Pancreas (tissue), 10 donors: ENCODE data around the gene SFTA2. TPM values are rescaled to one million over a fixed set of nuclear protein-coding genes. Genes with fewer than 3 reads are reported as not detected.
A peak's percentile ranks its signal among the peaks of the same experiment; 100 is the strongest.

Experiments used
- ATAC-seq, 4 donors: fragments of 200-7000 bp; cut with Tn5 transposase; one replicate each; pipeline versions ENCODE4 v1.8.0 to v1.9.1; 2020; ENCODE audit warnings: mild to moderate bottlenecking in 4 of 4, moderate library complexity in 4 of 4
- DNase-seq, 6 donors: peaks; one replicate each; pipeline ENCODE4 v3.0.0-alpha.2; 2020
- FAIRE-seq: peaks from 2 replicates; lab custom pipeline; 2012; peaks lifted over from hg19 to GRCh38; lab: Jason Lieb, UNC
- H3K27ac ChIP-seq, 4 donors: fragments of 200-600 bp; sonication (generic); 1 replicate in 3 of 4; 2 replicates in 1 of 4; pipeline versions ENCODE4 v1.5.0 to v1.8.0; 2020
- H3K27me3 ChIP-seq, 4 donors: fragments of 200-600 bp; one replicate each; pipeline ENCODE4 v1.8.0; 2021
- H3K36me3 ChIP-seq, 3 donors: fragments of 200-600 bp; sonication (generic) in 1 of 3; one replicate each; pipeline versions ENCODE4 v1.5.0 to v1.8.0; 2020 to 2021
- H3K4me1 ChIP-seq, 3 donors: fragments of 200-600 bp; one replicate each; pipeline ENCODE4 v1.8.0; 2021
- H3K4me3 ChIP-seq, 4 donors: fragments of 200-600 bp; sonication (generic) in 2 of 4; one replicate each; pipeline versions ENCODE4 v1.5.0 to v1.8.0; 2020 to 2021
- H3K9me3 ChIP-seq, 4 donors: fragments of 200-600 bp; one replicate each; pipeline ENCODE4 v1.8.0; 2021
- WGBS, 2 donors: extraction: QIAGEN DNeasy Blood & Tissue Kit; methylation state at CpG; one replicate each; pipeline ENCODE4 v1.1.7; 2013; 5-methylcytosine and 5-hydroxymethylcytosine counted together
- intact Hi-C, 3 donors: fragments of 100-400 bp; cut with DNase I; formaldehyde crosslinking; loops; one replicate each; pipeline versions ENCODE4 v1.11.1 to v1.14.2; 2022
- polyA plus RNA-seq, 2 donors: library from polyadenylated mRNA; stranded (reverse); fragments of 200-250 nt; gene quantifications; one replicate each; pipeline ENCODE4 v1.2.3, GENCODE V29; 2013
- total RNA-seq, 6 donors: library from RNA; stranded (reverse); fragmentation: NEBNext Ultra II Directional in 4 of 6; extraction: Animal tissue kit (Norgen Biotek cat#: 25700) in 4 of 6; gene quantifications; one replicate each; pipeline versions ENCODE4 v1.2.1 to v1.2.4, GENCODE V29; 2021 to 2023
- TF ChIP-seq, protein P1 (sequence below), 4 donors: fragments of 200-600 bp; sonication (generic) in 3 of 4; IDR thresholded peaks; one replicate each; pipeline versions ENCODE4 v1.5.0 to v1.8.0; 2021; ENCODE audit warnings: antibody characterized with exemption in 4 of 4
- donor health status: healthy with polysubstance abuse.
- donor health status: DM: no; HTN: no; CAD: no; lungs with moderate emphysema.
- donor health status: DM: no; HTN: no; CAD: no.
- donor health status: control.
- donor health status: control.
- donor health status: Bipolar disorder and iron deficiency.
- donor health status: DM: yes; HTN: yes; CAD: no.
- donor health status: DM: no; HTN: no; CAD: no.
- donor health status: DM: no; HTN: no; CAD: no.
- donor health status: DM: yes; HTN: yes; CAD: no.

SFTA2 gene
- total and polyA plus RNA-seq, 8 donors, result 0.83 to 22.9 (median 3.1) TPM

DNA sequence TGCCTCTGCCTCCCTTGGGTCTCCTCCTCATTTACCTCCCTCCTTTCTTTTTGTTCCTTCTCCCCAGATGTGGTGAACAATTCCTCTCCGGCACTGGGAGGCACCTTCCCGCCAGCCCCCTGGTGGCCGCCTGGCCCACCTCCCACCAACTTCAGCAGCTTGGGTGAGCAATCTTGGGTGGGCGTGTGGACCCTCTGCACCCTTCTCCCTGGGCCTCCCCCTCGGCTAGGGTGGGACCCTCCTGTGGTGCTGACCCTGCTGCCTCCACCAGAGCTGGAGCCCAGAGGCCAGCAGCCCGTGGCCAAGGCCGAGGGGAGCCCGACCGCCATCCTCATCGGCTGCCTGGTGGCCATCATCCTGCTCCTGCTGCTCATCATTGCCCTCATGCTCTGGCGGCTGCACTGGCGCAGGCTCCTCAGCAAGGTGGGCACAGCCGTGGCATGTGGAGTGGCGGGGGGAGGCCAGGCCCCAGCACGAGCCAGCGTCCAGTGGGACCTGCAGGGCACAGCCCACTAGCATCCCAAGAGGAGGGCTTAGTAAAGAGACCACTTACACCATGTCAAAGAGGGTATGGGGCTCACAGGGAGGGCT lies 38.9 kb downstream of the SFTA2 start:
- Histone ChIP-seq H3K4me1 (peaks cover 0 to 1% (median 0%) of the 10 kb centered on the region in 3 donors), H3K27ac (no peak overlapping the region), H3K4me3 (no peak overlapping the region), H3K27me3 (no peaks in the 10 kb centered on the region), H3K36me3 (peaks cover 0 to 90% (median 37%) of the 10 kb centered on the region in 3 donors), H3K9me3 (no peaks in the 10 kb centered on the region)
- WGBS, 2 donors, result 89 to 91% methylated on average over 16 of the region's 16 CpGs
- FAIRE-seq, result no peak
- ATAC-seq, result no peak
- intact Hi-C loops, result no loop called here
- peak in 1 of 6 donors; percentile 32 for DNase-seq
- TF ChIP-seq, protein P1, sequence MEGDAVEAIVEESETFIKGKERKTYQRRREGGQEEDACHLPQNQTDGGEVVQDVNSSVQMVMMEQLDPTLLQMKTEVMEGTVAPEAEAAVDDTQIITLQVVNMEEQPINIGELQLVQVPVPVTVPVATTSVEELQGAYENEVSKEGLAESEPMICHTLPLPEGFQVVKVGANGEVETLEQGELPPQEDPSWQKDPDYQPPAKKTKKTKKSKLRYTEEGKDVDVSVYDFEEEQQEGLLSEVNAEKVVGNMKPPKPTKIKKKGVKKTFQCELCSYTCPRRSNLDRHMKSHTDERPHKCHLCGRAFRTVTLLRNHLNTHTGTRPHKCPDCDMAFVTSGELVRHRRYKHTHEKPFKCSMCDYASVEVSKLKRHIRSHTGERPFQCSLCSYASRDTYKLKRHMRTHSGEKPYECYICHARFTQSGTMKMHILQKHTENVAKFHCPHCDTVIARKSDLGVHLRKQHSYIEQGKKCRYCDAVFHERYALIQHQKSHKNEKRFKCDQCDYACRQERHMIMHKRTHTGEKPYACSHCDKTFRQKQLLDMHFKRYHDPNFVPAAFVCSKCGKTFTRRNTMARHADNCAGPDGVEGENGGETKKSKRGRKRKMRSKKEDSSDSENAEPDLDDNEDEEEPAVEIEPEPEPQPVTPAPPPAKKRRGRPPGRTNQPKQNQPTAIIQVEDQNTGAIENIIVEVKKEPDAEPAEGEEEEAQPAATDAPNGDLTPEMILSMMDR (IDR thresholded peaks at IDR 0.05), result no peak

DNA sequence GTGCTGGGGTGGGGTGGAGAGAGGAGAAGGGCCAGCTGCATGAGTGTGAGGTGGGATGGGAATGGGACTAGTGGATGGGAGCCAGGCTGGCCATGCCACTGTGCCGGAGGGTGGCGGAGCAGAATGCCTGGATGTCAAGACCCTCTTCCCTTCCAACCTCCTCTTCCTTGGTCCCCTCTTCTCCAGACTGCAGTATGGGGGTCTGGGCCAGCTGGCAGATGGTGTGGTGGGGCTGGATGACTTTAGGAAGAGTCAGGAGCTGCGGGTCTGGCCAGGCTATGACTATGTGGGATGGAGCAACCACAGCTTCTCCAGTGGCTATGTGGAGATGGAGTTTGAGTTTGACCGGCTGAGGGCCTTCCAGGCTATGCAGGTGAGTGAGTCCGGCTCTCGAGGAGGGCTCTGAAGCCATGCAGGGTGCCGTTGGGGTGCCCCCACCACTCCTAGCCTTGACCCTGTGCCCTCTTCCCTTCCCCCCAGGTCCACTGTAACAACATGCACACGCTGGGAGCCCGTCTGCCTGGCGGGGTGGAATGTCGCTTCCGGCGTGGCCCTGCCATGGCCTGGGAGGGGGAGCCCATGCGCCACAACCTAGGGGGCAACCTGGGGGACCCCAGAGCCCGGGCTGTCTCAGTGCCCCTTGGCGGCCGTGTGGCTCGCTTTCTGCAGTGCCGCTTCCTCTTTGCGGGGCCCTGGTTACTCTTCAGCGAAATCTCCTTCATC lies 40.0 kb downstream of the SFTA2 start:
- DNase-seq, result no peak
- WGBS, 2 donors, result 87 to 95% methylated on average over 21 of the region's 21 CpGs
- peaks cover 0 to 79% (median 27%) of the 10 kb centered on the region in 3 donors for H3K36me3 ChIP-seq

DNA sequence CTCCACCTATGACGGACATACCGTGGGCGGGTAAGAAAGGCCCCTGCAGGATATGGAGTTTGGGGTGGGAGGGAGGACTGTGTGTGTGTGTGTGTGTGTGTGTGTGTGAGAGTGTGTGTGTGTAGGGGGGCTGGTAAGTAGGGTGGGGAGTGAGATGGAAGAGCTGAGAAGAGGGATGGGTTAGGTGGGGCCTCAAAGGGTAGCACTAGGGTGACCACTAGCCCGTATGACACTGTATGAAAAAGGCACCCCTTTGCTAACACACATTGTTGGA lies 40.6 kb downstream of the SFTA2 start:
- H3K36me3 ChIP-seq, result peaks cover 0 to 73% (median 25%) of the 10 kb centered on the region in 3 donors
- ATAC-seq (no peak), FAIRE-seq (no peak), DNase-seq (no peak)
- H3K4me3 ChIP-seq, result no peak overlapping the region
- TF ChIP-seq, protein P1 (IDR thresholded peaks at IDR 0.05), result no peak
- no peaks in the 10 kb centered on the region for H3K9me3 ChIP-seq
- 92 to 93% methylated on average over 4 of the region's 4 CpGs for WGBS, 2 donors
- no peak overlapping the region for H3K27ac ChIP-seq
- intact Hi-C loops, result no loop called here
- peaks cover 8 to 12% (median 10%) of the 10 kb centered on the region in 3 donors for H3K4me1 ChIP-seq
- H3K27me3 ChIP-seq, result no peaks in the 10 kb centered on the region

More for the DNA sequence above, 40.0 kb downstream of the SFTA2 start:
- TF ChIP-seq, protein P1 (IDR thresholded peaks at IDR 0.05), result no peak
- intact Hi-C loops, result no loop called here
- Histone ChIP-seq H3K27ac (no peak overlapping the region), H3K9me3 (no peaks in the 10 kb centered on the region), H3K4me3 (no peak overlapping the region), H3K4me1 (peaks cover 4 to 8% (median 6%) of the 10 kb centered on the region in 3 donors), H3K27me3 (no peaks in the 10 kb centered on the region)
- ATAC-seq, result no peak
- no peak for FAIRE-seq

DNA sequence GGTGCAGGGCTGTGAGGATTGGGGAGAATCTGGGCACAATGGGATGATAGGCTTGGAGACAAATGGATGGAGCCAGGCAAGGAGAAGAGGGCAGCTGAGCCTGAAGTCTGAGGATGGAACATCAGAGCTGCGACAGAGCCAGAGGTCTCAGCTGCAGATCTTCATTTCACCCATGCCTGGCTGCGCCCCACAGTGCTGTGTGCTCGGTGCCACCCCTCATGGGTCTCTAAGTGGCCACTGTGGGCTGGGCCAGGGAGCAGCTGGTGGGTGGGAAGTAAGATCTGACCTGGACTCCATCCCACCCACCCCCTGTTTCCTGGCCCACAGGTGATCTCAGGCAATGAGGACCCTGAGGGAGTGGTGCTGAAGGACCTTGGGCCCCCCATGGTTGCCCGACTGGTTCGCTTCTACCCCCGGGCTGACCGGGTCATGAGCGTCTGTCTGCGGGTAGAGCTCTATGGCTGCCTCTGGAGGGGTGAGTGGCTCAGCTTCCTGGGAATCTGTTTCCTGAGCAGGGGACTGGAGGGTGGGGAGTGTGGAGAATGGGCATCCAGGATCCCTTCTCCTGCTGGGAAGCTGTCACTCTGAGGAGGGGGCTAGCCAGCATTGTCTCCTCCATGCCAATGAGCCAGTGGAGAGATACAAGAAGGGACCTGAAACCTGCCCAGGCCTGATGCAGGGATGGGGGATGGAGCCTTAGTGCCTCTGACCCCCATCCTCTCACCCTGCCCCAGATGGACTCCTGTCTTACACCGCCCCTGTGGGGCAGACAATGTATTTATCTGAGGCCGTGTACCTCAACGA lies 41.1 kb downstream of the SFTA2 start:
- no peak for ATAC-seq
- intact Hi-C loops, result no loop called here
- Histone ChIP-seq H3K9me3 (no peaks in the 10 kb centered on the region), H3K27me3 (no peaks in the 10 kb centered on the region), H3K4me3 (no peak overlapping the region), H3K4me1 (peaks cover 8 to 18% (median 14%) of the 10 kb centered on the region in 3 donors), H3K27ac (no peak overlapping the region), H3K36me3 (peaks cover 0 to 68% (median 21%) of the 10 kb centered on the region in 3 donors)
- peak in 1 of 6 donors; percentile 6 for DNase-seq
- 84 to 85% methylated on average over 12 of the region's 12 CpGs for WGBS, 2 donors
- TF ChIP-seq, protein P1 (IDR thresholded peaks at IDR 0.05), result no peak
- no peak for FAIRE-seq
